IMR-90 (cell line): ENCODE results near the gene MBD3L4.
"Not testable (repeated sequence)": the region's sequence is repeated elsewhere in the genome, so short reads cannot be mapped to it uniquely, and the experiment has no call there.

Experiments used
- BHLHE40 ChIP-seq: fragments of 150-350 bp; IDR thresholded peaks from 2 replicates; pipeline ENCODE4 v1.6.1; 2016; ENCODE audit warnings: mild to moderate bottlenecking, low read depth, low read length
- CEBPB ChIP-seq: IDR thresholded peaks from 2 replicates; pipeline ENCODE4 v1.6.1; 2012; ENCODE audit warnings: low read depth, low read length, improper control_type of control experiment
- CHD1 ChIP-seq: IDR thresholded peaks from 2 replicates; pipeline ENCODE4 v1.6.1; 2012; ENCODE audit warnings: low read depth, low read length, improper control_type of control experiment
- FOS ChIP-seq: fragments of 150-350 bp; IDR thresholded peaks from 2 replicates; pipeline ENCODE4 v1.6.1; 2016; ENCODE audit warnings: low read depth, low read length
- MAFK ChIP-seq: IDR thresholded peaks from 2 replicates; pipeline ENCODE4 v1.6.1; 2012; ENCODE audit warnings: low read depth, low read length, improper control_type of control experiment
- MAZ ChIP-seq: IDR thresholded peaks from 2 replicates; pipeline ENCODE4 v1.6.1; 2012; ENCODE audit warnings: low read depth, mild to moderate bottlenecking, low read length, improper control_type of control experiment, moderate library complexity, borderline replicate concordance
- MXI1 ChIP-seq: IDR thresholded peaks from 2 replicates; pipeline ENCODE4 v1.6.1; 2012; ENCODE audit warnings: low read depth, mild to moderate bottlenecking, low read length, moderate library complexity, borderline replicate concordance
- POLR2A ChIP-seq: IDR thresholded peaks from 2 replicates; pipeline ENCODE4 v1.6.1; 2012; ENCODE audit warnings: mild to moderate bottlenecking, low read depth, low read length
- RAD21 ChIP-seq: IDR thresholded peaks from 2 replicates; pipeline ENCODE4 v1.6.1; 2012; ENCODE audit warnings: low read length, improper control_type of control experiment
- RCOR1 ChIP-seq: IDR thresholded peaks from 2 replicates; pipeline ENCODE4 v1.6.1; 2012; ENCODE audit warnings: mild to moderate bottlenecking, low read length, improper control_type of control experiment; ENCODE audit not compliant: insufficient replicate concordance
- RFX5 ChIP-seq: IDR thresholded peaks from 2 replicates; pipeline ENCODE4 v1.8.0; 2012; ENCODE audit warnings: low read depth, mild to moderate bottlenecking, low read length, moderate library complexity
- SMC3 ChIP-seq: fragments of 150-350 bp; IDR thresholded peaks from 2 replicates; pipeline ENCODE4 v1.6.1; 2016; ENCODE audit warnings: low read depth, mild to moderate bottlenecking, antibody characterized with exemption, low read length, moderate library complexity
- TF ChIP-seq, protein P1 (sequence below): conservative IDR thresholded peaks from 2 replicates; pipeline ENCODE4 v1.5.1; 2012; ENCODE audit warnings: mild to moderate bottlenecking, low read depth, low read length, improper control_type of control experiment
- TF ChIP-seq, protein P2 (sequence below): fragments of 150-350 bp; IDR thresholded peaks from 2 replicates; pipeline ENCODE4 v1.6.1; 2016; ENCODE audit warnings: low read depth, mild to moderate bottlenecking, low read length, moderate library complexity, borderline replicate concordance

DNA sequence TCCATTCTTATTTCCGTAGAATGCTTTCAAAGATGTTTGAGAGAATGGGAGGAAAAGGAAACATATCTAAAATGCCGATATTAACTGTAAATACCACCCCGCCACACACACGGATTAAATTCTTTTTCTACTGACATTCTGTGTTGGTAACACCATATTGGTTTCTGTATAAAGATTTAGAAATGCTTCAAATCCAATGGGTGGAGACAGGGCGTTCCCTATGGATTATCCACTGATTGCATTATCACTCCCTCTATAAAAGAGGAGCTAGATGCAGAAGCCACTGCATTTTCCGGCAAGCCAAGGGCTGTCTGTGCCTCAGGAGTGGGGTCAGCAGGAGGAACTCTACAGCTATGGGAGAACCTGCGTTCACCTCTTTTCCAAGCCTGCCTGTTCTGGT is 9.0 kb upstream of the MBD3L4 start, which contains the start of gene MBD3L2:
- TF ChIP-seq POLR2A, RAD21, SMC3, RCOR1, BHLHE40, MXI1, FOS, CEBPB, MAFK, CHD1, RFX5, MAZ: not testable (repeated sequence)
- TF ChIP-seq, protein P1, sequence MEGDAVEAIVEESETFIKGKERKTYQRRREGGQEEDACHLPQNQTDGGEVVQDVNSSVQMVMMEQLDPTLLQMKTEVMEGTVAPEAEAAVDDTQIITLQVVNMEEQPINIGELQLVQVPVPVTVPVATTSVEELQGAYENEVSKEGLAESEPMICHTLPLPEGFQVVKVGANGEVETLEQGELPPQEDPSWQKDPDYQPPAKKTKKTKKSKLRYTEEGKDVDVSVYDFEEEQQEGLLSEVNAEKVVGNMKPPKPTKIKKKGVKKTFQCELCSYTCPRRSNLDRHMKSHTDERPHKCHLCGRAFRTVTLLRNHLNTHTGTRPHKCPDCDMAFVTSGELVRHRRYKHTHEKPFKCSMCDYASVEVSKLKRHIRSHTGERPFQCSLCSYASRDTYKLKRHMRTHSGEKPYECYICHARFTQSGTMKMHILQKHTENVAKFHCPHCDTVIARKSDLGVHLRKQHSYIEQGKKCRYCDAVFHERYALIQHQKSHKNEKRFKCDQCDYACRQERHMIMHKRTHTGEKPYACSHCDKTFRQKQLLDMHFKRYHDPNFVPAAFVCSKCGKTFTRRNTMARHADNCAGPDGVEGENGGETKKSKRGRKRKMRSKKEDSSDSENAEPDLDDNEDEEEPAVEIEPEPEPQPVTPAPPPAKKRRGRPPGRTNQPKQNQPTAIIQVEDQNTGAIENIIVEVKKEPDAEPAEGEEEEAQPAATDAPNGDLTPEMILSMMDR, result not testable (repeated sequence)
- TF ChIP-seq, protein P2, sequence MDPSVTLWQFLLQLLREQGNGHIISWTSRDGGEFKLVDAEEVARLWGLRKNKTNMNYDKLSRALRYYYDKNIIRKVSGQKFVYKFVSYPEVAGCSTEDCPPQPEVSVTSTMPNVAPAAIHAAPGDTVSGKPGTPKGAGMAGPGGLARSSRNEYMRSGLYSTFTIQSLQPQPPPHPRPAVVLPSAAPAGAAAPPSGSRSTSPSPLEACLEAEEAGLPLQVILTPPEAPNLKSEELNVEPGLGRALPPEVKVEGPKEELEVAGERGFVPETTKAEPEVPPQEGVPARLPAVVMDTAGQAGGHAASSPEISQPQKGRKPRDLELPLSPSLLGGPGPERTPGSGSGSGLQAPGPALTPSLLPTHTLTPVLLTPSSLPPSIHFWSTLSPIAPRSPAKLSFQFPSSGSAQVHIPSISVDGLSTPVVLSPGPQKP, result not testable (repeated sequence)
